Left cardiac atrium (tissue), 4 donors: ENCODE measurements around the gene ACACB. TPM values are rescaled to one million over a fixed set of nuclear protein-coding genes. Genes with fewer than 3 reads are reported as not detected.

Source experiments
- ATAC-seq, 2 donors: fragments of 200-7000 bp; cut with Tn5 transposase; one replicate each; pipeline ENCODE4 v1.9.1; 2020; ENCODE audit warnings: mild to moderate bottlenecking in 2 of 2, moderate library complexity in 2 of 2
- DNase-seq: peaks from one replicate; pipeline ENCODE4 v3.0.0-alpha.2; 2020
- intact Hi-C, 2 donors: fragments of 100-400 bp; cut with DNase I; formaldehyde crosslinking; loops; one replicate each; pipeline versions ENCODE4 v1.14.1 to v1.15.1; 2022 to 2023
- total RNA-seq, 2 donors: library from RNA; stranded (reverse); fragmentation: NEBNext Ultra II Directional; extraction: Animal tissue kit (Norgen Biotek cat#: 25700); gene quantifications; one replicate each; pipeline ENCODE4 v1.2.1, GENCODE V29; 2021
- donor health status: DM: no; HTN: yes; CAD: no.
- donor health status: DM: no; HTN: yes; CAD: no; lungs with severe emphysema.
- donor health status: DM: yes; HTN: yes; CAD: no.
- donor health status: Dilated cardiomyopathy.

Gene ACACB
- total RNA-seq, 2 donors from 2014 or later, result 165 to 172 TPM

- ATAC-seq (no peak), DNase-seq (no peak)
- intact Hi-C loops, result no loop called here
Measured at GRCh38 chr12:109278912-109279311, 162.5 kb downstream of the ACACB start.

- intact Hi-C loops, result no loop called here
- ATAC-seq (no peak), DNase-seq (no peak)
Measured at GRCh38 chr12:109279525-109279924, 163.1 kb downstream of the ACACB start.

- ATAC-seq (no peak), DNase-seq (no peak)
- intact Hi-C loops, result no loop called here
Measured at GRCh38 chr12:109281452-109281851, 165.1 kb downstream of the ACACB start.

- intact Hi-C loops, result no loop called here
- DNase-seq, result no peak
- ATAC-seq, result peak in 1 of 2 donors; percentile 6
Measured at GRCh38 chr12:109284392-109284791, 168.0 kb downstream of the ACACB start.

- DNase-seq (no peak), ATAC-seq (no peak)
- intact Hi-C loops, result no loop called here
Measured at GRCh38 chr12:109286252-109286651, 169.9 kb downstream of the ACACB start.

GRCh38 chr12:109286652-109287051 lies 170.3 kb downstream of the ACACB start:
- intact Hi-C loops, result no loop called here
- DNase-seq (no peak), ATAC-seq (no peak)

- DNase-seq (no peak), ATAC-seq (no peak)
- intact Hi-C loops, result no loop called here
Measured at GRCh38 chr12:109287181-109287580, 170.8 kb downstream of the ACACB start.

- DNase-seq (no peak), ATAC-seq (no peak)
- intact Hi-C loops, result no loop called here
Measured at GRCh38 chr12:109287811-109288469, 171.6 kb downstream of the ACACB start.

GRCh38 chr12:109288571-109288970 lies 172.2 kb downstream of the ACACB start:
- intact Hi-C loops, result no loop called here
- ATAC-seq, result no peak
- no peak for DNase-seq

GRCh38 chr12:109289004-109289403 lies 172.6 kb downstream of the ACACB start:
- no peak for ATAC-seq
- no peak for DNase-seq
- intact Hi-C loops, result no loop called here

GRCh38 chr12:109289551-109289950 lies 173.2 kb downstream of the ACACB start:
- ATAC-seq, result no peak
- intact Hi-C loops, result no loop called here
- DNase-seq, result peak; percentile 2

- peak; percentile 8 for DNase-seq
- no peak for ATAC-seq
- intact Hi-C loops, result no loop called here
Measured at GRCh38 chr12:109290061-109290460, 173.7 kb downstream of the ACACB start.

- ATAC-seq, result peak; percentile 10 to 11
- intact Hi-C loops, result no loop called here
- DNase-seq, result no peak
Measured at GRCh38 chr12:109291117-109291516, 174.7 kb downstream of the ACACB start.

- DNase-seq (peak; percentile 73), ATAC-seq (peak; percentile 82 to 86)
- intact Hi-C loops, result no loop called here
Measured at GRCh38 chr12:109291521-109292341, 175.3 kb downstream of the ACACB start.

GRCh38 chr12:109292342-109292711 lies 175.9 kb downstream of the ACACB start:
- ATAC-seq (no peak), DNase-seq (no peak)
- intact Hi-C loops, result no loop called here

- peak; percentile 3 for DNase-seq
- ATAC-seq, result no peak
- intact Hi-C loops, result no loop called here
Measured at GRCh38 chr12:109293106-109293505, 176.7 kb downstream of the ACACB start.

GRCh38 chr12:109294286-109294796 lies 178.0 kb downstream of the ACACB start:
- peak; percentile 13 for DNase-seq
- ATAC-seq, result no peak
- intact Hi-C loops, result no loop called here

- intact Hi-C loops, result no loop called here
- DNase-seq (peak; percentile 3), ATAC-seq (no peak)
Measured at GRCh38 chr12:109295764-109296425, 179.5 kb downstream of the ACACB start.

GRCh38 chr12:109296431-109296830 lies 180.0 kb downstream of the ACACB start:
- ATAC-seq (no peak), DNase-seq (peak; percentile 5)
- intact Hi-C loops, result no loop called here

- intact Hi-C loops, result no loop called here
- no peak for ATAC-seq
- no peak for DNase-seq
Measured at GRCh38 chr12:109299849-109300248, 183.5 kb downstream of the ACACB start.
